Measurements from ENCODE around the gene SCGB3A2. TPM values are rescaled to one million over a fixed set of nuclear protein-coding genes. Genes with fewer than 3 reads are reported as not detected.

SCGB3A2 gene
- total RNA-seq, 2 experiments from 2014 or later: not detected

DNA sequence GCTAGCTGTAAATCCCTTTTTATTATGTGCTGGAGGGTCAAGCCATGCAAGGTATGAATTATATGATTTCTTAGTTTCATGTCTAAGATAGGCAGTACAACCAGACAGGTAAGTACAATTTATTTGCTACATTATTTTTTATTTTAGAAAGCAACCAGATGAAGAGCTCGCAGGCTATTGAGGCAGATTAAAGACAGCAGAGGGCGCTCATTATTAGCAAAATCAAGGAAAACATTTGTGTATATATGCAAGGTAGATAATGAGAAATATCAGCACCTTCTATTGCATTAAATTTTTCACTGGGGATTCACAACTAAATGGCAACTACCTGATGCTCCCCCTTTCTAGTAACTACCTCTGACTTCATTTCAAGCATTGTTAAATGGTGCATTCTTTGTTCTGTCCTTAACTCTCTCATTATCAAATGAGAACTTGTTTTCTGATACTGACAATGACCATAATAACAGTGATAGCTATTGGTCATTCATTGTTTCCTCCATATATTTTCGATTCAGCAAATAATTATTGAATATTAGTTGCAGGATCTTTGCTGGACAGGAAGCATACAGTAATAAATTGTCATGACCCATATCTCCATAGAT is 8.6 kb downstream of the SCGB3A2 start:
- DNase-seq: no peak
- ATAC-seq: no peak
- Mint-ChIP-seq H3K27ac (no peak overlapping the region), H3K9me3 (ENCODE audit: low read depth) (no peaks in the 10 kb centered on the region), H3K36me3 (ENCODE audit: low read depth) (no peaks in the 10 kb centered on the region), H3K27me3 (peaks cover 5% of the 10 kb centered on the region), H3K4me1 (no peaks in the 10 kb centered on the region), H3K4me3 (no peak overlapping the region)
- intact Hi-C loops (cut with DNase I, micrococcal nuclease): loop anchor here in 1 of 2 experiments (1.0 kb wide), 1 partner anchor 844 kb away; no protein-coding TSS in a partner anchor
- ChIA-PET POLR2A (no interaction called here), CTCF (interaction anchor here (0.6 to 0.9 kb wide), 3 partner anchors 32 to 217 kb away, joined by 3 read pairs; no protein-coding TSS in a partner anchor)

DNA sequence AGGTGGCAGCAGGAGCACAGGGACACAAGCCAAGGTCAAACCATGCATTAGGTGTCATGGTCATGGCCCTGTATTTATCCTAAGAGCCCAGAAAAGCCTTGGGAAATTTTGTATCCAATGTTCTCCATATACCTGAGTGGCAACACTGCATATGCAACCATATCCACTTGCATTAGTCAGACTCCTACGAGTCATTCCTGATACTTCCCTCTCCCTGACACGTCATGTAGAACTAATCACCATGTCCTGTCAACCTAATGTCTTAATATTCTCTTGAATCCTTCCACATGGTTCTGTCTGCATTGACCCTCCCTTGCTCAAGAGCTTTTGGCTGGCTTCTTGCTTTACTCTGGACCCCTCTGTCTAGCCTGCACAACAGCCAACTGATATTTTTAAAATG is 9.4 kb downstream of the SCGB3A2 start:
- H3K4me3 Mint-ChIP-seq: no peak overlapping the region
- ChIA-PET POLR2A (no interaction called here), CTCF (no interaction called here)
- no peaks in the 10 kb centered on the region for H3K36me3 Mint-ChIP-seq (ENCODE audit: low read depth)
- no peaks in the 10 kb centered on the region for H3K9me3 Mint-ChIP-seq (ENCODE audit: low read depth)
- H3K4me1 Mint-ChIP-seq: no peaks in the 10 kb centered on the region
- ATAC-seq (no peak), DNase-seq (no peak)
- peaks cover 5% of the 10 kb centered on the region for H3K27me3 Mint-ChIP-seq
- H3K27ac Mint-ChIP-seq: no peak overlapping the region
- intact Hi-C loops (cut with DNase I, micrococcal nuclease): loop anchor here in 1 of 2 experiments (1.0 kb wide), 1 partner anchor 843 kb away; no protein-coding TSS in a partner anchor

DNA sequence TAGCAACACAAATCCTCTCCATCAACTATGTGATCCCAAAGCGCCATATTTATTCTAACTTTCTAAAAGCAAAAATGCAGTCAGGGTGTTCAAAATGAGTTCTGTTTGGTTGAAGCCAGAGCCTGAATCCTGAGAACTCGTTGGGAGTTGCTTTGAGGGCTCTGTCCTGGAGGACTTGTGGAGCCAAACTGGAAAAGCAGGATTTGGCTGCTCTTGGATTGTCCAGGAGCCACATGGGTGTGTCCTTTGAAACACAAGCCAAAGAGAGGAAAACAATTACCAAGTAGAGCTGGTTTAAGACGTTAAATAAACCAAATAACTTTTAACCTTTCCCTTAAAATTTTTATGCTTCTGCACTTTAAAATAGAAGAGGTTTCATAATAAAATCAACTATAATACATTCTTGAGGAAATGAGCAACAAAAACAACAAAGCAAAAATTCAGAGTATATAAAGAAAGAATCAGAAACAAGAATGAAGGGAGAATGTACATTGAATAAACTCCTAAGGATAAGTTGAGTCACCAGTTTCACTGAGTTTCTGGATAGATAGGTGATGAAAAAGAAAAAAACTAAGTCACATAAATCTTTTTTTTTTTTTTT is 14.3 kb downstream of the SCGB3A2 start:
- ChIA-PET CTCF (no interaction called here), POLR2A (no interaction called here)
- intact Hi-C loops (cut with DNase I, micrococcal nuclease): no loop called here
- DNase-seq: no peak
- Mint-ChIP-seq H3K4me3 (no peak overlapping the region), H3K27me3 (peaks cover 2% of the 10 kb centered on the region), H3K36me3 (ENCODE audit: low read depth) (no peaks in the 10 kb centered on the region), H3K27ac (no peak overlapping the region), H3K4me1 (no peaks in the 10 kb centered on the region), H3K9me3 (ENCODE audit: low read depth) (no peaks in the 10 kb centered on the region)
- no peak for ATAC-seq

DNA sequence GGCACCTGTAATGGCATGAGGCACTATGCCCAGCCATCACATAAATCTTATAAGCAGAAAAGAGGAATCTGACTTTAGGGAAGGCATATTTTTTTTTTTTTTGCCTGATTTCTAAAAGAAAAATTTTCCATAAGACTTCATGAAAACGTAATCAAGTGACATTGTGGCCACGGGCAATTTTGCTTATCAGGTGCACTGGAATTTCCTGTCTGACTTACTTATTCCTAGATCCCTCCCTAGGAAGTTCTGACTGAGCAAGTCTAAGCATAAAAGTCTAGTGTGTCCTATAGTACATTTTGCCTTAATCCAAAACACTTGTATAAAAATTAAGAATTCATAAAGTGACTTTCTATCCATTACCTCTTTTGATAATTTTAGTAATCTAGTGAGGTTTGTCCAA is 15.3 kb downstream of the SCGB3A2 start:
- H3K4me1 Mint-ChIP-seq: no peaks in the 10 kb centered on the region
- peaks cover 2% of the 10 kb centered on the region for H3K27me3 Mint-ChIP-seq
- ChIA-PET POLR2A (no interaction called here), CTCF (no interaction called here)
- ATAC-seq (no peak), DNase-seq (no peak)
- intact Hi-C loops (cut with DNase I, micrococcal nuclease): no loop called here
- H3K4me3 Mint-ChIP-seq: no peak overlapping the region
- H3K36me3 Mint-ChIP-seq (ENCODE audit: low read depth): no peaks in the 10 kb centered on the region
- no peak overlapping the region for H3K27ac Mint-ChIP-seq
- no peaks in the 10 kb centered on the region for H3K9me3 Mint-ChIP-seq (ENCODE audit: low read depth)

DNA sequence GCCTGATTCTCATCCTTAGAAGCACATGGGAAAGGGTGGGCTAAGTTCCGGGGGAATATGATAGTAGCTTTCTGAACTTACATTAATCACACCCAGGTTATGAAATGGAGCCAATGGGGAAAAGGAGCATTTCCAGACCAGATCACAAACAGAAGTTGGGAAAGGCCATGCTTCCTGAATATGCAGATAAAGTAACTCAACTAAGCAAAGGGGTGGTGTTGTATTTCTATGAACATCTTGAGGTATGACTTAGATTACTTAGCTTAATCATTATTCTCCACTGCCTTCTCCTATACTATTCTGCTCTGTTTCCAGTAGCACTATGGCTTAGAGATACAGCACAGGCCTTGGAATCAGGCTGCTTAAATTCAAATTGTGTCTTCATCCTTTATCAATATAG is 17.4 kb downstream of the SCGB3A2 start:
- ChIA-PET POLR2A (no interaction called here), CTCF (no interaction called here)
- no peak for ATAC-seq
- Mint-ChIP-seq H3K27me3 (peaks cover 2% of the 10 kb centered on the region), H3K9me3 (ENCODE audit: low read depth) (no peaks in the 10 kb centered on the region), H3K4me1 (no peaks in the 10 kb centered on the region), H3K4me3 (no peak overlapping the region), H3K27ac (no peak overlapping the region), H3K36me3 (ENCODE audit: low read depth) (no peaks in the 10 kb centered on the region)
- intact Hi-C loops (cut with DNase I, micrococcal nuclease): no loop called here
- no peak for DNase-seq

DNA sequence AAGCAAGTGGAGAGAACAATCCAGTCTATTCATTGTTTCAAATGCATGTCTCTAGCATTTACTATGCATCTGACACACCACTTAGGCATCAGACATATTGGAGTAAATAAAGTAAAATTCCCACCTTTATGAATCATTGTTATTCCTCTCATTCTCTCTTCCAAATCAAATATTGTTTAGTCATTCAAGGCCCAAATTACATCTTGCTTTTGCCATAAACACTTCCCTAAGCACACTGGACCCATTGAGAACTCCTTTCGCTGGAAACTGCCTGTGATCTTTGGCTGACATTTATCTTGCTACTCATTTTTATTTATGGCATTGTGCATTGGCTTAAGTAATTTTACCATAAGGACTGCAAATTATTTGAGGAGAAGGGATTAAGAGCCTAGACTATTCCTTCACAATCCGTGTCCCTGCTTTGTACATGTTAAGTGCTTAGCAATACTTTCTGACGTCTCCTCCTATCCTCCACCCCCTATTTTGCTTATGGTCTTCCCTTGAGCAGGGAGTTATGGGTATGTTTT is 20.4 kb downstream of the SCGB3A2 start:
- intact Hi-C loops (cut with DNase I, micrococcal nuclease): no loop called here
- Mint-ChIP-seq H3K36me3 (ENCODE audit: low read depth) (no peaks in the 10 kb centered on the region), H3K27ac (no peak overlapping the region), H3K27me3 (peaks cover 2% of the 10 kb centered on the region), H3K4me3 (no peak overlapping the region), H3K9me3 (ENCODE audit: low read depth) (no peaks in the 10 kb centered on the region), H3K4me1 (no peaks in the 10 kb centered on the region)
- CTCF ChIA-PET: interaction anchor here (1.1 kb wide), 1 partner anchor 41 kb away, joined by 3 read pairs; no protein-coding TSS in a partner anchor
- DNase-seq (no peak), ATAC-seq (no peak)
- POLR2A ChIA-PET: no interaction called here

DNA sequence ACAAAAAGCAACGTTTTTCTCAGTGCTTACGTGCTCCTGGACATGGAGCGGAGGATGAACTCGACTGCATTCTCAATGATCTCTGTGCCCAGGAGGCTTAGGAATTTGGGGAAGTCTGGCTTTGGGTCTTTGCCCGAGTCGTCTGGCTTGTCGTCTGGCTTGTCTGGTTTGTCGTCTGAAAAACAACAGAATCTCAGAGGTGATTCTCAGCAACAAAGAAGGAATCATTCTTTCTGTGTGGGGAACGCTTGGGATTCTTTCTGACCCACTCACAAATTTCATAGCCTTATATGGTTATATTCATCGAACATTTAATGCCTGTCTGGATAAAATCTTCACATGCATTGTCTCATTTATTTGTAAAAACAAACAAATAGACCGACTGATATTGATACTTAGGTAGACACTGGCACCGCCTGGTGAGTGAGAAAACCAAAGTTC is 23.1 kb downstream of the SCGB3A2 start:
- H3K4me1 Mint-ChIP-seq: no peaks in the 10 kb centered on the region
- H3K9me3 Mint-ChIP-seq (ENCODE audit: low read depth): no peaks in the 10 kb centered on the region
- H3K36me3 Mint-ChIP-seq (ENCODE audit: low read depth): no peaks in the 10 kb centered on the region
- no peak overlapping the region for H3K4me3 Mint-ChIP-seq
- ATAC-seq (no peak), DNase-seq (no peak)
- H3K27me3 Mint-ChIP-seq: peaks cover 2% of the 10 kb centered on the region
- H3K27ac Mint-ChIP-seq: no peak overlapping the region
- ChIA-PET POLR2A (no interaction called here), CTCF (no interaction called here)
- intact Hi-C loops (cut with DNase I, micrococcal nuclease): no loop called here

DNA sequence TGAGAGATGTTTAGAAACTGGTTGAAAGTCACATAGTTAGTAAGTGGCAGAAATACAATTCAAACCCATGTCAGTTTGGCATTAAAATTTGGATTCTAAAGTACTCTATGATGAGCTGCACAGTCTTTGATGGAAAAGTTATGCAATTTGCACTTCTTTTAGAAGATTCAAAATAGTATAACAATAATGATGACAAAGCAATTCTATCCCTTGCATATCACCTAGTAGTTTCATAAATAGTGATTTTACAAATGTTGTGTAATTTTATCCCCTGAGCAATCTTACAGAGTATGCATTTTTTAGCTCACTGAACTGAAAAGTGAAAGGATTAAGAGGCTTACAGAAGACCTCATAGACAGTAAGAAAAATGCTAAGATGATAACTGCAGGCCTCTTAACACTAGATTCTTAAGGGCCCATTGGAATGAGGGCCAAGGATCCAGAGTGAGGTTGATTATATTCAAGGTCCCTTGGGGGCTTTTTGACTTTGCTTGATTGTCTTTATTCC is 24.2 kb downstream of the SCGB3A2 start:
- H3K9me3 Mint-ChIP-seq (ENCODE audit: low read depth): no peaks in the 10 kb centered on the region
- no peaks in the 10 kb centered on the region for H3K36me3 Mint-ChIP-seq (ENCODE audit: low read depth)
- CTCF ChIA-PET: interaction anchor here (1.3 kb wide), 1 partner anchor 9 kb away, joined by 3 read pairs; no protein-coding TSS in a partner anchor
- POLR2A ChIA-PET: no interaction called here
- no peaks in the 10 kb centered on the region for H3K4me1 Mint-ChIP-seq
- H3K4me3 Mint-ChIP-seq: no peak overlapping the region
- DNase-seq: no peak
- no peak for ATAC-seq
- intact Hi-C loops (cut with DNase I, micrococcal nuclease): no loop called here
- H3K27ac Mint-ChIP-seq: no peak overlapping the region
- H3K27me3 Mint-ChIP-seq: peaks cover 2% of the 10 kb centered on the region

DNA sequence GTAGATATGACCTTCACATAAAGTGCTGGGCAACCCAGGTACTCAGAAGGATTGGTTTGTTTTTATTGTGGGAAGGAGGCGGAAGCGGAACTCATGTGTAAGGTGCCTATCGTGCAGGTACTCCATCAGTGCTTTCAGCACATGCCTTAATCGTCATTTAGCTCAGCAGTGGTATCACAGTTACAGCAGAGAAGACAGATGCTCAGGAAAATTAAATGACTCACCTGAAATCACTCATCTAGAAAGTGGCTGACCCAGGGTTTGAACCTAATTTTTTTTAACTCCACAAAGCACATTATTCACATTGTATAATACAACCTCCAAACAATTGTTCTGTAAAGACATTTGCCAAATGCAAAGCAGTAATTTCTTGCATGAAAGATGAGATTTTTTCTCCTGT is 25.6 kb downstream of the SCGB3A2 start:
- POLR2A ChIA-PET: no interaction called here
- CTCF ChIA-PET: no interaction called here
- H3K36me3 Mint-ChIP-seq (ENCODE audit: low read depth): no peaks in the 10 kb centered on the region
- ATAC-seq (no peak), DNase-seq (no peak)
- H3K4me1 Mint-ChIP-seq: no peaks in the 10 kb centered on the region
- H3K4me3 Mint-ChIP-seq: no peak overlapping the region
- intact Hi-C loops (cut with DNase I, micrococcal nuclease): no loop called here
- peaks cover 2% of the 10 kb centered on the region for H3K27me3 Mint-ChIP-seq
- H3K9me3 Mint-ChIP-seq (ENCODE audit: low read depth): no peaks in the 10 kb centered on the region
- H3K27ac Mint-ChIP-seq: no peak overlapping the region

DNA sequence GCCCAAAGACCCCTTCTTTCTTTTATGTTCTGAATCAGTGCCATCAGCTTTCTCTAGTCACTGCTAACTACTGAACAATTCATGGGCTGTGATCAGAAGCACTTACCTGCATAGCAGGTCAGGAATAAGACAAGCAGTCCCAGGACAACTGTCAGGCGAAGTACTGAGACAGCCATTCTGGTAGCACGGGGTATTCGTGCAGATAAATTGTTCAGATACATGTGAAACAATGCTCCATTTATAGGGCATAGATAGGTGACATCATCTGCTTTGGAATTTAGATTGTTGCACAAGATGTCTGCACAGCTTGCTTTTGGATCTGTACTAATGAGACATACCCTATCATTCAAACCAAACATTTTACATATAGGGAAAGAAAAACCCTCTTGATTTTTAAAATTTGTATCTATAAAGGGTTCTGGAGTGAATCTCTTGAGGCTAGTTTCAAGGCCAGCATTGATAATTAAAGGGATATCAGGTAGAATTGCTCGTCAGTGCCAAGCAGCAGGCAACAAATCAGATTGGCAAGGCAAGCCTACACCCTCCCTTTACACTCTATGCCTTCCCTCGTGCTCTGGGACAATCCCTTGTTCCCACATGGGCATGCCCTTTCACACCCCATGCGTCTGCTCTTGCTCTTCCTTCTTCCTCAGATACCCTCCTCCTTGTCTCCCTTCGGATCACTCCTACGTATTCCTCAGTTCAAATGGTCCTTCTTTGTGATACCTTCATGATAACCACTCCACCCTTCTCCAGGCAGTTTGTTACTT is 28.0 kb downstream of the SCGB3A2 start, which contains the start of gene C5orf46:
Gene C5orf46 (minus strand): TSS at position 213 of the 770 bp plus-strand sequence. CDS start 37 bp downstream, at position 176.
- ChIA-PET POLR2A (no interaction called here), CTCF (no interaction called here)
- DNase-seq (no peak), ATAC-seq (no peak)
- H3K4me3 Mint-ChIP-seq: no peak within 1 kb of the TSS
- H3K9me3 Mint-ChIP-seq (ENCODE audit: low read depth): no peaks in the 10 kb centered on the region
- no peaks in the 10 kb centered on the region for H3K27me3 Mint-ChIP-seq
- no peak within 1 kb of the TSS for H3K27ac Mint-ChIP-seq
- H3K4me1 Mint-ChIP-seq: no peaks in the 10 kb centered on the region
- intact Hi-C loops (cut with DNase I, micrococcal nuclease): no loop called here
- H3K36me3 Mint-ChIP-seq (ENCODE audit: low read depth): no peaks in the 10 kb centered on the region

DNA sequence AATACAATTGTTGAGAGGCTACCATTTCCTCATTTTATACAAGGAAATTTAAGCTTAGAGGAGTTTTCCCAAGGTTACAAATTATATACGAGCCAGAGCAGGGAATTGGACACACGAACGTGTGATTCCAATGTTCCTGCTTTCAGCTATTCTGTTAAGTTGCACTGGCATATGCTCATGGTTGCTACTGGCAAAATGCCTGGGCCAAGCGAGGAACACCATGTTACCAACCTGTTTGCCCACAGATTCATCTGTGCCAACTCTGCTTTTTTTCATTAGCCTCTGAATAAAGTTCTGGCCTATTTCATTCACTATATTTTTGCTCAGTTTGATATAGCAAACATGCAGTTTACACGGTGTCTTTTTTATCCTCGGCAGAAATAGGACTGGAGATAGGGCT is 32.9 kb downstream of the SCGB3A2 start:
- ChIA-PET POLR2A (interaction anchor here (0.7 kb wide), 1 partner anchor 149 kb away, joined by 3 read pairs; no protein-coding TSS in a partner anchor), CTCF (interaction anchor here (1.3 kb wide), 1 partner anchor 8 kb away, joined by 3 read pairs; no protein-coding TSS in a partner anchor)
- Mint-ChIP-seq H3K36me3 (ENCODE audit: low read depth) (no peaks in the 10 kb centered on the region), H3K4me3 (no peak overlapping the region), H3K4me1 (no peaks in the 10 kb centered on the region), H3K27ac (no peak overlapping the region), H3K9me3 (ENCODE audit: low read depth) (no peaks in the 10 kb centered on the region), H3K27me3 (peaks cover 4% of the 10 kb centered on the region)
- intact Hi-C loops (cut with DNase I, micrococcal nuclease): no loop called here
- ATAC-seq (no peak), DNase-seq (no peak)

Measured in activated CD4-positive, alpha-beta T cell treated with anti-CD3 and anti-CD28 coated beads for 36 hours (primary cell).